Nucleus accumbens (tissue), 56 donors: ENCODE data around the gene CNOT10.
A peak's percentile ranks its signal among the peaks of the same experiment; 100 is the strongest.
"Not testable (repeated sequence)": the region's sequence is repeated elsewhere in the genome, so short reads cannot be mapped to it uniquely, and the experiment has no call there.

Experiments
- DNase-seq, 56 donors: peaks; one replicate each; lab custom pipeline; 2025; lab: John Stamatoyannopoulos, UW

The CNOT10 gene

DNA sequence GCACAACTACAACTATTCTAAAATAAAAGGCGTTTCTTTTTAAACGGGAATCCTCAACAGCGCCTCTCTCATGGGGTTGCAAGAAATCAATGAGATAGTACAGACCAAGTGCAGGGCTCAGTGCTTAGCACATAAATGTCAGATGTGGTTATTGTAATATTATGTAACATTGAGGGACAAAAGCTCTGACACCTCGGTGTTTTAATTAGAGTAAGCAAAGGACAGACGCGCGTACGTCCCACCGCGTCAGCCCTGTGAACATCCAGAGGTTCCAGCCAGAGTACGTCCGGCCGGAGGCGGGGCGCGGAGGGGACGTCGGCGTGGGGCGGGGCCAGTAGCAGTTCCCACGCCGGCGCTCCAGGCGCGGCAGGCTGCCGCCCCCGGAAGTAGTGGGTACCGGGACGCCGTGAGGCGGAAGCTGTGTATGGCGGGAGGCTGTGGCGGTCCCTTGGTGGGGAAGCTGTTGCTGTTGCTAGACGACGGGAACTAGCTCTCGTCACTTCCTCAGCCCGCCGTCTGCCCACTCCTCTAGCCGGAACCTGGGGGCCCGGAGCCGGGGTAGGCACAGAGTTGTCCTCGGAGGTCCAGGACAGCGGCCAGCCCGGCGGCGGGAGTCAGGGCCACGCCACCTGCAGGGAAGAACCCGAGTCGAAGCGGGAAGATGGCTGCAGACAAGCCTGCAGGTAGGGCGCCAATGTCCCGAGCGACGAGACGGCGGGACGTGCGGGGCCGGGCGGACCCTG is at the start of gene CNOT10:
TSS of gene CNOT10 (plus strand) at position 389 of the 743 bp plus-strand sequence. CDS start at position 662, 273 bp downstream.
- DNase-seq: peak; percentile 57 to 97 (median 93)

DNA sequence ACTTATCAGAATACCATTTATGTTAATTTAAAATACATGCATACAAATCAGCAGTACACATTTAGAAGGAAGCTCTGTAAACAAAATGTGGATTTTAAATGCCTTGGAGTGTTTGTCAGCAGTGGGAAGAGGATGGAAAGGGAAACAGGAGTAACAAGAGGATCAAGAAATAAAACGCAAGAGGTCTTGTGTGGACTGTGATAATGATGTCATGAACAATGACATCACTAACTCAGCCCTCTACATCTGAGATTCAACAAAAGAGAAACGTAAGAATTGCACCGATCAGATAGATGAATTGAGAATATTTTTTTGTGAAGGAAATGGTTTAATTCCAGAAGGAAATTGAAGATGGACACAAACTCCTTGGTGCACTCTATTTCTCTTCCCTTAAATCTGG is 44.0 kb upstream of the CNOT10 start:
- DNase-seq: no peak

- DNase-seq: no peak
Measured at GRCh38 chr3:32641356-32641755, 43.6 kb upstream of the CNOT10 start.

DNA sequence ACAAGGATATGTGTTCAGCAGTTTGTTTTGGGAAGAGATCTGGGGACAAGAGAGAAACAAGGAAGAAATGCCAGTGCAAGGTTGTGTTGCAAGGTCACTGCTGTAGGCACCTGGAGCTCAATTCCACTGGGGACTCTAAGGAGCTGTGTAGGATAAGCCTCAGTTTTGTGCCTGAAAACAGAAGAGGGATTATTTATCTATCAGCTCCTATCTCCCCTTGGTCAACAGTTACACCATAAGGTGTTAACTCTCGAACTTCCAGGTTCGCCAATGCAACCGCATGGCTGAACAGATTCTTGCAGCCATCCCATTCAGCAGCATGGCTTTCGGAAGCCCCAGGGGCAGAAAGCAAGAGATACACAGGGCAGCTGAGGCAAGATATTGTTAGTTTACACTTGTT is 41.6 kb upstream of the CNOT10 start:
- no peak for DNase-seq

GRCh38 chr3:32643816-32644215 is 41.2 kb upstream of the CNOT10 start:
- DNase-seq: no peak

- no peak for DNase-seq
Measured at GRCh38 chr3:32644380-32644779, 40.6 kb upstream of the CNOT10 start.

DNA sequence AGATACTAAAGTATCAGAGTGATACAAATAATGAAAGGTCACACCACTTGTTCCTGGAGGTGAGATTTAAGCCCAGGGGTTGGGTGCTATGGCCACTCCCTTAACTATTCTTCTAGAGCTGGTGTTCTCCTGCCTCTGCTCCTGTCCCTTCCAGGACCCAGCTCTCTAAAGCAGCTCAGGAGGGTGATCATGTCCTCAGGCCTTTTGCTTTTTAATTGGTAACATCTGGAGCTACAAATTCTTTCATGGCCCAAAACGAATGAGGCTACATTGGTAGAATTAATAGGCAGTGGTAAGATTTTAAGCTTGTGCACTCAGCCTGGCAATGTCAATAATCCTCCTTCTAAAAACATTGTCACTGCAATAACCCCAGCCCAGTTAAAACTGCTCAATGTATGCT is 38.2 kb upstream of the CNOT10 start:
- DNase-seq: no peak

- DNase-seq: peak in 5 of 56 donors; percentile 1 to 9 (median 3)
Measured at GRCh38 chr3:32652337-32653100, 32.5 kb upstream of the CNOT10 start.

DNA sequence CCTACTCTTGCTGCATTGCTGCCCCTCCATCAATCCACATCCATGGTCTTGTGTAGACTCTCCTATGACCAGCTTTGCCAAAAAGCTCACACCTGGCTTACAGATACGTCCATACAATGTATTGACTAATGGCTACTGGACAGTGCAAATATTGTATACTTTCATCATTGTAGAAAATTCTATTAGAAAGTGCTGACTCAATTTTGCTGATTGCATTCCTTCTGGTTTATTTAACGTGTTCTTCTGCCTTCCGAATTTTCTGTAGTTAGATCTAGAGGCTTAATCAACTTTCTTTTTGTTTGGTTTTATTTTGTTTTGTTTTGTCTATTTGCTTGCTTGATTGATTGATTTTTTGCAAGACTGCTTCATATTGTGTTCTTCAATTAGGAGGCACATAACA is 29.8 kb upstream of the CNOT10 start:
- DNase-seq: no peak

GRCh38 chr3:32660634-32661033 is 24.4 kb upstream of the CNOT10 start:
- no peak for DNase-seq

DNA sequence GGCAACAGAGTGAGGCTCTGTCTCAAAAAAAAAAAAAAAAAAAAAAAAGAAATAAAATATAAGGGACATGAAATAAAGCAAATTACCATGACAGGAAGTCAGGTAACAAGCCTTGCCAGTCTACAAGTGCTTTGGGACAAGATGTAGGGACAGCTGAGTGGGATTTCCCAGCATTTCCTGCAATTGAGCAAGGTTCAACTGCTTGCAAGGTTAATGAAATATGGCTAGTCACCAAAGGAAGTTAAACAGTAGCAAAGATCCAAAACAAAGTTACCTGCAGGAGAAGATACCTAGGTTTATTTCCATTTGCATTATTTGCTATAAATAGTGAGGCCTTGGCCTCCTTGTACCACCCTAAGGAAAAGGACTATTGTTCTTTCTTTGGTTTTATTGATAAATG is 22.3 kb upstream of the CNOT10 start:
- no peak for DNase-seq

GRCh38 chr3:32664630-32665075 is 20.3 kb upstream of the CNOT10 start:
- not testable (repeated sequence) for DNase-seq

GRCh38 chr3:32667072-32667582 is 17.9 kb upstream of the CNOT10 start:
- no peak for DNase-seq

GRCh38 chr3:32669226-32669625 is 15.8 kb upstream of the CNOT10 start:
- not testable (repeated sequence) for DNase-seq

DNA sequence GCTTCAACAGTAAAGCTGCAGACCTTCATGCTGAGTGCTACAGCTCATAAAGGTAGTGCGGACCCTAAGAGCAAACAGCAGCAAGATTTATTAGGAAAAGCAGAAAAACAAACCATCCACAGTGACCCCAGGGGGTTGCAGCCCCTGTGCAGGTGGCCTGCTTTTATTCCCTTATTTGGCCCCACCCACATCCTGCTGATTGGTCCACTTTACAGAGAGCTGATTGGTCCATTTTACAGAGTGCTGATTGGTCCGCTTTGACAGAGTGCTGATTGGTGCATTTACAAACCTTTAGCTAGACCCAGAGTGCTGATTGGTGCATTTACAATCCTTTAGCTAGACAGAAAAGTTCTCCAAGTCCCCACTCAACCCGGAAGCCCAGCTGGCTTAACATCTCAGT is 11.3 kb upstream of the CNOT10 start:
- DNase-seq: not testable (repeated sequence)

GRCh38 chr3:32675164-32675563 is 9.8 kb upstream of the CNOT10 start:
- no peak for DNase-seq

GRCh38 chr3:32675650-32676049 is 9.3 kb upstream of the CNOT10 start:
- DNase-seq: no peak

GRCh38 chr3:32681811-32682210 is 3.2 kb upstream of the CNOT10 start:
- no peak for DNase-seq

DNA sequence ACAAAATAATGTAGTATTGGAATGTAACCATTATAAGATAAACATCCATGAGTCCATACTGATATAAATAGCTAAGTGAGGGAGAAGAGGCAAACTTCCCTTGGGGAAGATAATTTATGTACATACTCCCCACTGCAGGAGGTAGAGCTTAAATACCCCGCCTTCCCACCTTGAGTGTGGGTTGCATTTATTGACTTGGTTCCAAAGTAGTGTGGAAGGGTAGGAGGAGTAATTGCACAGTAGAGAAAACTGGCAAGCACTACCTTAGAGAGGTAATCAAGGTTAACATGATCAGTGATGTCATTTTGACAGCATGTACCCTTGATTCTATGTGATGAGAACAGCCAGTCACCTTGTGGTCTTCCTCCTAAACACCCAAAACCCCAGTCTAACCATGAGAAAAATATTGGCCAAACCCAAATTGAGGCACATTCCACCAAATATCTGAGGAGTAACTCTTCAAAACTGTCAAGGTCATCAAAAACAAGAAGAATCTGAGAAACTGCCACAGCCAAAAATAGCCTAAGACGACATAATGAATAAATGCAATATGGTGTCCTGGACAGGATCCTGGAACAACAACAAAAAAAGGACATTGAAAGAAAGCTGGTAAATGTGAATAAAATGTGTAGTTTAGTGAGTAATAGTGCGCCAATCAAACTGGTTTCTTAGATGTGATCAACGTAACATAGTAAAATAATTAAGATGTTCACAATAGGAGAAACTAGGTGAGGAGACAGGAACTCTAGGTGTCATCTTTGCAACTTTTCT is 774 bp upstream of the CNOT10 start:
- DNase-seq: no peak

- DNase-seq: peak in 4 of 56 donors; percentile 30 to 61 (median 50)
Measured at GRCh38 chr3:32685543-32686185, 676 bp downstream of the CNOT10 start.
